HG03280 (cell line): Measurements from ENCODE around the gene TRIM59.

Experiments used
- ATAC-seq: cut with Tn5 transposase; IDR thresholded peaks from one replicate; pipeline ENCODE4 v1.9.1; 2021; ENCODE audit warnings: mild to moderate bottlenecking, moderate library complexity; ENCODE audit not compliant: unreplicated experiment

TRIM59 gene, protein sequence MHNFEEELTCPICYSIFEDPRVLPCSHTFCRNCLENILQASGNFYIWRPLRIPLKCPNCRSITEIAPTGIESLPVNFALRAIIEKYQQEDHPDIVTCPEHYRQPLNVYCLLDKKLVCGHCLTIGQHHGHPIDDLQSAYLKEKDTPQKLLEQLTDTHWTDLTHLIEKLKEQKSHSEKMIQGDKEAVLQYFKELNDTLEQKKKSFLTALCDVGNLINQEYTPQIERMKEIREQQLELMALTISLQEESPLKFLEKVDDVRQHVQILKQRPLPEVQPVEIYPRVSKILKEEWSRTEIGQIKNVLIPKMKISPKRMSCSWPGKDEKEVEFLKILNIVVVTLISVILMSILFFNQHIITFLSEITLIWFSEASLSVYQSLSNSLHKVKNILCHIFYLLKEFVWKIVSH

DNA sequence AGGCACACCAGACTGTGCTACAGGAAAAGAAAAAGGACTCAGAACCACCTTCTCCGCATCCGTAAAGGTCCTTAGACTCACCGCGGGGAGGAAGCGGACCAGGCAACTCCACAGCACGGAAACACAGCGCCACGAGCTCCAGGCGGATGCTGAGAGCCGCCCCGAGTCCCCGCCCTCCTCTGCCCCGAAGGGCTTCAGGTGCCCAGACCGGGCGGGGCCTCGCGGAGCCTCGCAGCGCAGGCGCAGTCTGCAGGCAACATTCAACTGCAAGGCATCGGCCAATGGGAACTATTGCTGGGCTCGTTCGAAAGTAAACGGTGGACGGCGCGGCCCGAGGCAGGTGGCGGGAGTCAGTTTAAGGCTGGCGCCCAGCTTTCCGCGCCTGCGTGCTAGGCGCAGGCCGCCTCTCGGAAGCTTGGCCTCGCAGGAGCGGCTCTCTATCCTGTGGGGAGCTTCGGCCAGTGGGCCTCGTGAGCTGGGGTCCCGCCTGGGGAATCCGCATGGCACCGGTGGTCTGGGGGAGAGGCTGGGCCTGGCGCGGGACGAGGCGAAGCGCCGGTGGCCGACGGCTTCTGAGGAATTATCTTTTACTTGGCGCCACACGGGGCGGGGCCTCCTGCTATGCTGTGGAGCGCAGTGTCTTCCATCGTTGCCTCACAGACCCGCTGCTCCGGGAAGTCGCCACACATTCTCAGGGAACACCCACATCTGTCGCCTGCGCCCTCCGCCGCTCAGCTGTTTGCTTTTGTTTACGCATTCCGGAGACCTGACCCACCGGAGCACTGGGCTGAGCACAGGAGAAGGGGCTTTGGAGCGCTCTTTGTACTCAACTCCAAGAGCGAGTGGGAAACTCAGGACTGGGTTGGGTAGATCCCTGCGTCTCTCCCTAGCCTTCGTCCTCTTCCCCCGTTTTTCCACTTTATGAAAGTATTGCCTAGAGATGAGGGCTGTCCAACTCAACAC, at the start of gene TRIM59:
TRIM59 (minus strand) TSS at position 151 of the 963 bp plus-strand sequence. CDS start 10,603 bp downstream, outside the sequence.
- ATAC-seq: peak; percentile 98

DNA sequence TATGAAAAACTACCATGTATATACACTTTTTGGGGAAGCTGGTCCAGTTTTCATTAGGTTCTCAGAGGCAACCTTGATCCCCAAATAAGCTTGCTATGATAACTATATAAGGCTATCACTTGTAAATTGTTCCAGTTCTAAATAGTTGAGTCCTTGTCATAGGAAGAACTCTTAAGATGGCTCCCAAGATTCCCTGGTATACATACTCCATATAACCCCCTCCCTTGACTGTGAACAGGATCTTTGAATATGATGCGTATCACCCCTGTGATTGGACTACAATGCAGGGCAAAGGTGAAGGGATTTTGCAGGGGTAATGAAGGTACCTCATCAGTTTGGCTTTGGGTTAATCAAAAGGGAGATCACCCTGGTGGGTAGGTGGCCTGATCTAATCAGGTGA, 48.6 kb upstream of the TRIM59 start:
- no peak for ATAC-seq

DNA sequence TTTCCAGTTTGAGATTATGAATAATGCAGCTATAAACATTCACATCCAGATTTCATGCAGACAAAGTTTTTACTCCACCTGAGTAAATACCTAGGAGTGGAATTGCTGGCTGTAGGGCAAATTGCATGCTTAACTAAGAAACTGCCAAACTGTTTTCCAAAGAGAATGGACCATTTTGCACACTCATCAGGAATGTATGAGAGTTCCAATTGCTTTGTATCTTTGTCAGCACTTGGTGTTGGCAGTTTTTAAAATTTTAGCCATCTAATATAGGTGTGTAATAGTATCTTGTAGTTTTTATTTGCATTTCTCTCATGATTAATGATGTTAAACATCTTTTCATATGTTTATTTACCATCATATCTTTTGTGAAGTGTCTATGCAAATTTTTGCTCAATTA, 40.6 kb upstream of the TRIM59 start:
- no peak for ATAC-seq

DNA sequence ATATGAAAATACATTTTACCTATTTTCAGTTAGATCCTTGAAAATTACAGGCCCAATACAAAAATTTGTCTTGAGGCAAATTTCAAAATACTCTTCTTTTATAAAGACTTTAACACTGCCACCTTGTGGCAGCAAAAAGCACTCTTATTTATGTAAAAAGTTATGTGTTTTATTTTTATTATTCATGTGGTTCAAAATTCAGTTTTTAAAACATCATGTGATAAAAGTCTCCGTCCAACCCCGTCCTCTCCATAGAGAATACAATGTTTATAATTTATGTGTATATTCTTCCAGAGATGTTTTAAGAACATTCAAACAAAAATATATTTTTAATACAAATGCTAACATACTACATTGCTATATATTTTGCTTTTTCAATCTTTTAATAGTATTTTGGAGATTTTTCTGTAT, 36.9 kb upstream of the TRIM59 start:
- no peak for ATAC-seq

DNA sequence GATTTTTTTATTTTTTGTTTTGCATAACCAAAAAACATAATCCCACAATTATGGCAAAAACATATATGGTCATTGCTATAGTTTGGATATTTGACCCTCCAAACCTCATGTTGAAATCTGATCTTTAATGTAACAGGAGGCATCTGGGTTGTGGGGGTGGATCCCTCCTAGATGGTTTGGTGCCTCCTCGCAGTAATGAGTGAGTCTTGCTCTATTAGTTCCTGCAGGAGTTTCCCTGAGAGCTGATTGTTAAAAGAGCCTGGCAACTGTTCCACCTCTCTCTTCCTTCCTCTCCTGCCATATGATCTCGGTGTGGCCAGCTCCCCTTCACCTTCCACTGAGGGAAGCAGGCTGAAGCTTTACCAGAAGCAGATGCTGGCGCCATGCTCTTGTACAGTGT, 33.2 kb upstream of the TRIM59 start:
- ATAC-seq: no peak

DNA sequence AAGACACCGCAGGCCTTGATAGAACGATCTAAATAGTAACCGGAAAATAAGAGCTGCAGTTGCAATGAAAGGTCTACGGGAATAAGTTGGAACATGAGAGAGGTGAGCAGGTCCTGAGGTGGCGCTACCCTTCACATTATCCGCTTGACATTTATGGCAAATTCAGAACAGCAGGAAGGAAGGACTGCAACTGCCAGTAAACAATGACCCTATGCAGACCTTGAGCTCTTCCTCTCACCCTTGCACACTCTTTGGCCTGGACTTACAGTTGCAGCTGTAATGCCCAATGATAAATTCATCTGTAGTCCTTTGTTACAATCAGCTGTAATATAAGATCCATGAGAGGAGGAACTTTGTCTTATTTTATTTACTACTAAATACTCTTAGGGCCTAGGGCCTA, 32.3 kb upstream of the TRIM59 start:
- no peak for ATAC-seq

DNA sequence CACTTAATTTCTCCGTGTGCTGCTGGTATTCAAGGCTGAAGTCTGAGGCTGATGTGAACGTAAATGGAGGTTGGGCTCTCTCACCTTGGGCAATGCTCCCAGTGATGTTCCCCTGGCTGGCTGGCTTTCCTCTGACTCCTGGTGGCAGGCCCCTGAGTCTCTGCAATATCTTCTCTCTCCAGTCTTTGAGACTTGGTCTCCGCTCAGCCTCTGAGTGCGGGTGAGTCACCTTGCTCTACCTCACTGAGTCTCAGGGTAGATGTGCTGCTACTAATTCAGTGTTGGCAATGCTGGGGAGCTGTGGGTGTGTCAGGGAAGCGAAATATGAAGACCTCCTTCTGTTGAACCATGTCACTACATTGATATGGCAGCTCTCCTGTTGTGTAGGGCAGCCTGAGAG, 31.3 kb upstream of the TRIM59 start:
- ATAC-seq: no peak

DNA sequence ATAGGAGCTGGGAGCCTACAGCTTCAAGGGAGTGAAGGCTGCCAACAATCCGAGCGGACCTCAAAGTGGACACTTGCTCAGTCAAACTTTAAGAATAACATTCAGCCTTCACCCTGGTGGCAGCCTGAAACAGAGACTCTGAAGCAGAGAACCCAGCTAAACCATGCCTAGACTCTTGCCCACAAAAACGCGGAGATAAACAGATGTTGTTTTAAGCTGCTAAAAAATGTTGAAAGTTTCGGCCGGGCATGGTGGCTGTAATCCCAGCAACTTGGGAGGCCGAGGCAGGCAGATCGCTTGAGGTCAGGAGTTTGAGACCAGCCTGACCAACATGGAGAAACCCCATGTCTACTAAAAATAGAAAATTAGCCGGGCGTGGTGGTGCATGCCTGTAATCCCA, 29.8 kb upstream of the TRIM59 start:
- ATAC-seq: no peak

DNA sequence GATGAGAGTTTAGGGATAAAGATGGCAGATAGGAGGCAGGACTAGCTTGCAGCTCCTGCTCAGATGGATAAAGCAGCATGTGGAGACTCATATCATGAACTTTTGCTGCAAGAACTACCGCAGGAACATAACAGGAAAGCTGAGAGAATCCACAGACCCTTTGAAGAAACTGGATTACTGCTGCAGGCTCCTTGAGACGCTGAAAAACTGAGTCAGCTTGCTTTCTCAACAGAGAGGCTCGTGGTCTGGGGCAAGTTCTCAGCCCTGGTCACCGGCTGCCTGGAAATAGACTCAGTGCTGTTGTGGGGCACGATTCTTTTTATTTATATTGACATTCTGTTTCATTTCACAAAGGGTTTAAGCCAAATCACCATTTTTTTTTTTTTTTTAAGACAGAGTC, 28.8 kb upstream of the TRIM59 start:
- no peak for ATAC-seq

DNA sequence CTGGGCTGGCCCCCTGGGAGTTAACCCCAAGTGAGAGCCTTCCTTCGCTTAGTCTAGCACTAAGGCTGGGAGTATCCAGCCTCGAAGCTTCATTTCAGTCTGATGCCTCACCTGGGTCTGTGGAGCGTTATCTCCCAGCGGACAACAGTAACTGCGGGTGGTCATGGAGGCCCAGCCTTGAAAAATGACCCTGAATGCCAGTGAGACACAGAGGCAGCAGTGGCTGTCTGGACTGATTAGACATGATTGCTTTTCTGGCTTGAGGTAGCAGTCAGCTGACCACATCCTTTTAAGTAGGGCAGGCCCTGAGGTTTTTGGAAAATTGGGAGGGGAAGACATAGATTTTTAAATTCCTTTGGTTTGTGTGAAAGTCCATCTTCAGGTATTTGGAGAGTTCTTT, 28.2 kb upstream of the TRIM59 start:
- no peak for ATAC-seq

DNA sequence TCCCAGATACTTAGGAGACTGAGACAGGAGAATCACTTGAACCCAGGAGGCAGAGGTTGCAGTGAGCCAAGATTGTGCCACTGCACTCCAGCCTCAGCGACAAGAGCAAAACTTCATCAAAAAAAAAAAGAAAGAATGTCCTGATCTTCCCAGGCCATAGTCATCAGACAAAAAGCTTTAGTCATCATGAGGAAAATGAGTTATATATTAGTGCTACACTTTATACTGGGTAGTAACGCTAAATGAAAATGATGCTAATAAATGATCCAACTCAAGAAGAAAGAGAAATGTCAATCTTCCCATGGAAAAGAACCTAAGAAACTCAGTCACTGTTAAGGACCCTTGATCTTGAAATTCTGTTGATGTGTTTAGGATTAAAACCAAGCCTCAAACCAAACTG, 26.3 kb upstream of the TRIM59 start:
- no peak for ATAC-seq

DNA sequence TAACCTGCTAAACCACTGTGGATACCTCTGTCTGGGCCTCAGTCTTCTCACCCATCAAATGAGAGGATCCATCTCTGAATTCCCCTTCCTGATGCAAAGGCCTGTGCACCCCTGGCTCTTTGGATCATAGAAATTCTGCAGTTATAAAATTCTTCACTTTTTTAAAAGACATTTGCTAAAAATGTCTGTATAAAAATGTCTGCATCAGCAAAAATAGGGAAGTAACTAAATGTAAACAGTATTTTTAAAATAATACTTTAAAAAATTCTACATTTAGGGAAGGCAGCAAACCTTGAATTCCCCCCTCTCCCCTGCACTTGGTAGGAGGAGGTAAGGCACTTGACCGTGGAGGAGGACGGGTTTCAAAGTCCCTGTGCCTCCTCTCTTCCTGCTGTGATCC, 25.6 kb upstream of the TRIM59 start:
- ATAC-seq: no peak

DNA sequence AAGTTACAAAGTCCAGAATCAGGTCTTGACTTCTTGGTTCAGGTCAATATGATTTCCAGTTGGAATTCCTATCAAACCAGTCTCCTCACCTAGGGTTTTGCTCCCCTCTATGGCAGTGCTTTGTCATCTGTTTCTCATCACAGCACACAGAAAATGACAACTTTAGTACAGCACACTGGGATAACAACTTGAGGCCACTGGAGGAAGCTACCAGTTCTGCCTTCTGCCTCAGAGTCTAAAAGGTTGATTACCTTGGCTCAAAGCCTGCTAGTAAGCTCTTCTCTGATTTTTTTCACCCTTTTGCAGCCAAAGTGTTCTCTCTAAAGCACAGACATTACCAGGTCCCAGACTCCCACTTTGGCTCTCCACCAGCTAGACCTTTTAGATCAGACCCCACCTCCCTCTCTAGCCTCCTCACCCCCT, 24.8 kb upstream of the TRIM59 start:
- no peak for ATAC-seq

DNA sequence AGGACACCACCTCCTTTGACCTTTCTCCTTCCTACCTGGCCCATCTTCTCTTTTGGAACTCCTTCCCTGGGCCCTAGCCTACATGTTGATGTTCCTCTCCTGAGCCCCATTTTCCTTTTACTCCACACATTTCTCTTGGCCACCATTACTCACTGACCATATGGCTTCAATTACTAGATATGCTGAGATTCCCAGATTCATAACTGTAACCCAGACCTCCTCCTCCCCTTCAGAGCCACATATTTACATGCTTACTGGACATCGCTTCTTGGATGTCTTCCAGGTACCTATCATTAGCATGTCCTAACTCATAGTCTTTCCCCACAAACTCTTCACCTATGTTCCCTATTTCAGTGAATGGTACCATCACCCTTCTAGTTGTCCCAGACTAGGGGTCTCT, 24.4 kb upstream of the TRIM59 start:
- ATAC-seq: no peak

DNA sequence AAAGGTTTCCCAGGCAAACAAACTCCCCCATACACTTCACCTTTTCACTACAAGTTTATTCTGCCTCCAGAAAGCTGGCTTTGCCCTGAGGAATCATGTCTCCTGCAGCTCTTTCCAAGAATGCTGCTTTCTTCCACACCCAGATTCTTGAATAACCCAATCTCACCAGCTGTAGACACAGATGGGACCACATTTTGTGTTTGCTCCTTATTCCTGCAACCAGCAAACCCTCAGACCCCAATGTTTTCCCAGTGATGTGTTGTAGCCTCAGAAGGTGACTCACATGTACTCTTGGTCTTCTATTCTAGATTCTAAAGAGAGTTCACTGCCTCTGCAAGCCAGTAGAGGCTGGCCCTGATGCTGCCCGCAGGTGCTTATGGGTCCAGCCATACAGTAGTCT, 23.6 kb upstream of the TRIM59 start:
- ATAC-seq: no peak

DNA sequence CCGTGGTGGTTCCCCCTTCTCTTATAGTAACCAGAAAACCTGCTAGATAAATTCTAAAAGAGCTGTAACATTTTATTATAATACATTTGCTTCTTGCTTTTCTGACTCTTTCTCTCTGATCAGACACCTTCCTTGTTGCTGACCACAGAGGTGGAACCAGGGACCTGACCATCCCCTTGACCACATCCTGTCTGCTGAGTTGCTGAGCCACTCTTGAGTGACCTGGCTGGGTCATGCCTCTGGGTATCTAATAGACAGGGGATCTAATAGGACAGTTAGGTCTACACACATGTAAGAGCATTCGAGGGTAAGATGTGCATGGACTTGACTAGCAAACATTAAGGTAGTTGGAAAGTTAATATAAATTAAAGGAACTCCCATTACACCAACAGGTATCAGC, 22.8 kb upstream of the TRIM59 start:
- ATAC-seq: no peak

DNA sequence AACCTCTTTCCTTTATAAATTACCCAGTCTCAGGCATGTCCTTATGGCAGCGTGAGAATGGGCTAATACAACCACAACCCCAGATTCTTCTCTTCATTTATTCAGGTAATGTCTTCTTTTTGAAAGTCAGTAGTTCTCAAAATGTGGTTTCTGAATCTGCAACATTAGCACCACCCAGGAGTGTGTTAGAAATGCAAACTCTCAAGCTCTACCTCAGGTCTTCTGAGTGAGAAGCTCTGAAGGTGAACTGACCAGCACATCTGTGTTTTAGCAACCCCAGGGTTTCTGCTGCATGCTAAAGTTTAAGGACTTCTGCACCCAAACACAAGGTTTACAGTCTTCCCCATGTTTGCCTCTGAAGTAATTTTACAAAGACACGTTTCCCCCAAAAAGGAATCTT, 22.3 kb upstream of the TRIM59 start:
- no peak for ATAC-seq

DNA sequence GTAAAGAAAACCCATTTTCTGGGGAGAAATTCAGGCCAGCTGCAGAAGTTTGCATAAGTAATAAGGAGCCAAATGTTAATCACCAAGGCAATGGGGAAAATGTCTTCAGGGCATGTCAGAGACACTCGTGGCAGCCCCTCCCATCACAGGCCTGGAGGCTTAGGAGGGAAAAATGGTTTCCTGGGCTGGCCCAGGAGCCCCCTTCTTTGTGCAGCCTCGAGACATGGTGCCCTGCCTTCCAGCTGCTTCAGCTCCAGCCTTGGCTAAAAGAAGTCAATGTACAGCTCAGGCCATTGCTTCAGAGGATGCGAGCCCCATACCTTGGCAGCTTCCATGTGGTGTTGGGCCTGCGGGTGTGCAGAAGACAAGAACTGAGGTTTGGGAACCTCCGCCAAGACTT, 20.6 kb upstream of the TRIM59 start:
- no peak for ATAC-seq

DNA sequence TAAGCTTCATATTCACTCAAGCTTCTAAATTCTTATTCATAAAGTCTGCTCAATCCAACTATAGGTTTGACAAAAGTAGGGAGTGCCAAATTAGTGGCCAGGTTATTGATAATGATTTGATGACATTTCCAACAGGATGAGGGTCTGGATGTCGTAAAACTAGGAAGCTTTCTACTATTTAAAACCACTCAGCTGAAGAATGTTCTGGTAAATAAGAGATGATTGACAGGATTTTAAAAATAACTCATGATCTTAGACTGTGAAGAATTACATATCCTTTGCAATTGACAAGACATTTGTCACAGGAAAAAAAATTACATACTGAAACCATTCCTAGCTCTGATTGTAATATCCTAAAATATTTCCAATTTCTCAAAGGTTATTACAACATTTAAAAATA, 15.4 kb upstream of the TRIM59 start:
- no peak for ATAC-seq

DNA sequence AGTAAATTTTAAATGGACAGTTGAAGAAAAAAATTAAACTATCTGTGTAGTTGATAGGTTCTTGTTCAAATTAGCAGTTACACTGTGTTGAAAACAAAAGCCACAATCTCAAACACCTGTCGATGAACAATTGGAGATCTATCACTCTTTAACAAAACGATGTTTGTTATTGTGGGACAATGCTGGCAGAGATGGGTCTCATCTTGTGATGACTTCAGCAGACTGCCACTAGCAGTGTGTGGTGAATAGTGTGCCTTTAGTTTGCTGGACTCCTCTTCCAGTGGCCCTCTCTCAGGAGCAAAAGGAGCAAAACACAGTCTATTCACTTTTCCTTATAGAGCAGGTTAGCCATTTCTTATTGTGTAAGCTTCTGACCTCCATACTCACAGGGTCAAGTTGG, 14.7 kb upstream of the TRIM59 start:
- ATAC-seq: no peak

DNA sequence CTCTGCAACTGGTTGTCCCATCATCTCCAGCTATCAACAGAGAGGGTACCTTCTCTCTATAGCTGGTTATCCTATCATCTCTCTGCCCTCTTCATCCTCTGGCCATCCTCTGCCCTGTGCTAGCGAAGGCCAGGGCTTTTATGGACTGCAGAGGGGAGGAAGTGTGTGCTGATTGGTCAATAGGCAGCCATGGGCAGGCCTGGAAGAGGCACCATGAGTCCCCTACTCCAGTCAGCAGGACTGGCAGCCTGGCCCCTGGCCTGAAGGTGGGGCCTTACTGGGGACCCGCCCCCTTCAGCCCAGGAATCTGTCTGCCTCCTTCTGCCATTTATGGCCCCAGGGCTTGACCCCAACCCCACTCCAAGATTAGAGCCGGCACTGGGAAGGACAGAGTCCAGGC, 10.4 kb upstream of the TRIM59 start:
- no peak for ATAC-seq

DNA sequence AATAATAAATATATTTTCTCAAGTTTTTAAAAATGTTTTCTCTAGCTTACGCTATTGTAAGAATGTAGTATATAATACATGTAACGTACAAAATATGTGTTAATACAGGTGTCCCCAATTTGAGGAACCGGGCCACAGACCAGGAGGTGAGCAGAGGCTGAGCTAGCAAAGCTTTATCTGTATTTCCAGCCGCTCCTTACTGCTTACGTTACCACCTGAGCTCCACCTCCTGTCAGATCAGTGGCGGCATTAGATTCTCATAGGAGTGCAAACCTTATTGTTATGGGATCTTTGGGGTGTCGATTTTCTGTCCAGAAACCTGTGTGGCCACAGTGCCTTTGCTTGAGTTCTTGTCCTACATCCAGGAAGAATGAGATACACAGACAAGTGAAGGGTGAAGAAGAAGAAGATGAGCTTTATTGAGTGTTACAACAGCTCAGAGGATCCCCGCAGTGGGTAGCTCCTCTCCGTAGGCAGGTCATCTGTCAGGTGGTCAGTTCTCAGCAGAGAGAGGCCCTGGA, 9.9 kb upstream of the TRIM59 start:
- ATAC-seq: no peak
